T-helper 1 cell (primary cell): ENCODE measurements around the gene TMEM132D.
A peak's percentile ranks its signal among the peaks of the same experiment; 100 is the strongest.
"Not testable (repeated sequence)": the region's sequence is repeated elsewhere in the genome, so short reads cannot be mapped to it uniquely, and the experiment has no call there.

Experiments
- DNase-seq, 5 donors: peaks; one replicate each; pipeline ENCODE4 v3.0.0-alpha.2; 2012 to 2020

TMEM132D gene

DNA sequence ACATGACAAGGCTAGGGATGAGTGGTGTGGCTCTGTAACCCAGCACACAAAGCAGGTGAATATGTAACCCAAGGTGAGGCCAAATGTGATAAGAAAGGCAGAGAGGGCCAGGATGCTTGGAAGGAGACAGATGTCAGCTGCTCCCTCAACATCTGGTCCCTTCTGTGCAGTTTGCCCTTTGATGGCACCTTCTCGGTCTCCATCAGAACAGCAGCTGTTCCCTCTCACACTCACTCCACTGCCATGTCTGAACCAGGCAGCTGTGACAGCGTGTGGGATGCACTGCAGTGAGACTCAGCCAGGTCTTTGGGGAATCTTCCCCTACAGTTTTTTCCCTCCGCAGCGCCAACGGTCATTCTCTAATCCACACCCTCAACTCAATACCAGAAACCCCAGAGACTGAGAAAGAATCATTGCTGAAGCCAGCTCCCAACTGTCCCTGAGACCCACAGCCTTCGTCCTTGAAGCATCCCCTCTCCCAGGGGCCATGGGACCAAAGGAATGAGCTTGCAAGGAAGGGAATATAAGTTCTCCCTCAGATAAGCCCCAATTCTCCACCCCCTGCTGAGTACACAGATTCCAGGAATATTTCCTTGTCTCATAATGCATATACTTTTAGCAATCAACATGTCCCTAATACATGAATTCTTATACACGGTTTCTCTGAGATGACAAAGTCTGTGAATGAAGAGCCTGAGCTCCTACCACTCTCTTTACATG, 820.5 kb downstream of the TMEM132D start:
- no peak for DNase-seq

DNA sequence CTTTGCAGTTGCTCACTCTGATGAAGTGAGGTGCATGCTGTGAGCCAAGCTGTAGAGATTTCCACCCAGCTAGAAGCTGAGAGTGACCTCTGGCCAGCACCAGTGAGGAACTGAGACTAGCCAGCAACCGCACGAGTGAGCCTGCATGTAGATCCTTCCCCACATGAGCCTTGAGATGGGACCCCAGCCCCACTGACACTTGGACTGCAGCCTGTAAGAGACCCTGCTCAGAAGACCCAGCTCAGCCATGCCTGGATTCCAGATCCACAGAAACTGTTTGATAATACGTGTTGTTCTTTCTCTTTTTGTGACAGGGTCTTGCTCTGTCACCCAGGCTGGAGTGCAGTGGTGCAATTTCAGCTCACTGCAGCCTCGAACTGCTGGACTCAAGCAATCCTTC, 821.4 kb downstream of the TMEM132D start:
- no peak for DNase-seq

DNA sequence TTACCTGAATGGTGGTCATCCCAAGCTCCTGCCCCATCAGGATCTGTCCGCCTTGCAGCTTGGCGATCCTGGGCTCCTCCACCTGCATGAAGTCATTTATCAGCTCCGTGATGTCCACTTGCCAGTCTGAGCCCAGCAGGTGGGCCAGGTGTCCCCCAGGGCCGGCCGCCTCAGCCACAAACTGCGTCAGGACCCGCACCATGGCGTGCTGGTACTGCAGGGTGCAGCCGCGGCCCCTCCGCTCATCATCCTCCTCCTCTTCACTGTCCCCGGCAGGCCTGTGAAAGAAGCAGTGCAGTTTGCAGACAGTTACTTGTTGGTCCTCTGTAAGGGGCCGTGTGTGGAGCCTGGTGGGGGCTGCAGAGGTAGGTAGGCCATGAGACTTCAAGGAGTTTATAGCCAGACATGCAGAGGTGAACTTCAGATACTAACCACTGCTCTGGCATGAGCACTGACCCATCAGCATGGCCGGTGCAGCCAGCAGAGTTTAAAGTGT, 822.0 kb downstream of the TMEM132D start:
- no peak for DNase-seq

DNA sequence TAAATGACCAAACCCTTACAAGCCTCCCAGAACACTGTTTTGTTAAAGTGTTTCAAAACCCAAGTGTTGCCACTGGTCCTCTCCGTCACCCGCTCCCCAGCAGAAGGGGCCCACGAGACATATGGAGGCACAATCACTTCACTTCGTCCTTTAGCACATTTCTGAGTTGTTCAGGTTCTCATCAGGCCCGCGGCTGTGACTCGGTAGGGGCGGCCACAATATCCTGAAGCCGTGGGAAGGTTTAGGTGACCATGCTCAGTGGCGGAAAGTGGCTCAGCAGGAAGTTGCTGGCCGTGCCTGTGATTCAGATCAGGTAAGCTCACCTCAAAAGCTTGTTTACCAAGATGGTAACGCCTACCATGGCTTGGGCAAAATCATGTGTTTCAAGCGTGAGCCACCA, 823.0 kb downstream of the TMEM132D start:
- no peak for DNase-seq

DNA sequence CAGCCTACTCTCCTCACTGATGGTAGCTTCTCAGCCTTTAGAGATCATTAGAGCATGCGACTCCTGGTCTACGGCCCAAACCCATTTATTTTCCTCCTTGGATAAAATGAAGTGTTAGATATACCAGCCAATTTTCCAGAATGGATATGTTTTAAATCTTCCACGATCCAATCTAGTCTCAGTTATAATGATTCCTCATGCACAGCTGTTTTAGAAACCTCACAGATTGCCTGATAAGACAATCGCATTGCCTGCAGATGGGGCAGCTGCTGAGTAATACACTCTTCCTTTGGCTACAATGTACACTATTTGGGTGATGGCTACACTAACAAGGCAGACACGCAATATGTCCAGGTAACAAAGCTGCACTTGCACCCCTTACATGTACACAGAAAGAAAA, 823.4 kb downstream of the TMEM132D start:
- no peak for DNase-seq

DNA sequence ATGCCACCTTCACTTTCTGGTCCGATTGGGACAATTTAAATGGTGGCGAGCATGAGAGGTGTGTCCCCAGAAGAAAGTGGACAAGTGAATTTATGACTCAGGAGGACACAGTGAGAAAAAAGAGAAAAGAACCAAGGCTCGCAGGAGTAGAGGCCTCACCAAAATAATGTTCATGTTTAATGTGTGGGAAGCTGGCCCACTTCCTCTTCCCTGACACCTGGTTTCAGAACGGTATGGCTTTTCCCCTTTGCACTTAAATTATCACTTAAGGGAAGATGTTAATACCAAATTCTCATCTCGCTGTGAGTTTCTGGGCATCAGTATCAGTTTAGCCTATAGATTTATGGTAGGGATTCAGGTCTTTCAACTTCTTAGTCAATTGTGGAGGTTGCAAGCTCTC, 824.1 kb downstream of the TMEM132D start:
- DNase-seq = no peak

DNA sequence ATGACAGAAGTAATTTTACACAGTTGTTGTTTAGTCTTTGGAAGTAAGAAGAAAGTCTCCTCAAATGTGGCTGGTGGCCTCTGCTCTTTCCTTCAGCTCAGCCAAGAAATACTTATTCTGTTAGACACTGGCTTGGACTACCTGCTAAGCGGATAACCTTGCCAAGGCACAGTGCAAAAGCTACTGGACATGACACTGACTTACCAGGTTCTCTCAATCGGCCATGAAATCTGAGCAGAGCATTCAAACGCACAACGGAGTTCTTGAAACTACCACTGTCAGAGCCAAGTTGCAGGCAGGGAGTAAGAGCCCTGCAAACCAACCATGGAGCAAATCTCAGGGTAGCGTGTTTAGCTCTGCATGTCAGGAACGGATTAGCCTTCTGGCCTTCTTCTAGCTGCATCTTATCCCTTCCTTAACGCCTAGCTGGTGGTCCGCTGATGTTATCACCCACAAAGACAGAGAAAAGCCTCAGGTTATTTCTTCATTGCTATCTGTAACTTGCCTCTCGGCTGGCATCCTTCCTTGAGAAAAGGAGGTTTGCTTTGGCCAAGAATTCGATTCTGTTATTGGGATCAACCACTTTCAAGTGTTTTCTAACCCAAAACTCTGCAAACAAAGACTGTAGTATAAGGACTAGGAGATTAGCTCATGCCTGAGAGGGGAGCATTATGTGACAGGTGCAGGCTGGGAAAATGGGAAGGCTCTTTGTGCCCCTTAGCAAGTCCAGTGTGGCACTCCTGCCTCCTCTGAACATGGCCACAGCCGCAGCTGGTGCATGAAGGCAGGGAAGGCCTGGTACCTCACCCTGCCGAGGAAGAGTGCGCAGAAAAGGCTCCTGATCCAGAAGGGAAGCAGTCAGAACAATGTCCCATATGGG, 827.1 kb downstream of the TMEM132D start:
- DNase-seq = no peak

DNA sequence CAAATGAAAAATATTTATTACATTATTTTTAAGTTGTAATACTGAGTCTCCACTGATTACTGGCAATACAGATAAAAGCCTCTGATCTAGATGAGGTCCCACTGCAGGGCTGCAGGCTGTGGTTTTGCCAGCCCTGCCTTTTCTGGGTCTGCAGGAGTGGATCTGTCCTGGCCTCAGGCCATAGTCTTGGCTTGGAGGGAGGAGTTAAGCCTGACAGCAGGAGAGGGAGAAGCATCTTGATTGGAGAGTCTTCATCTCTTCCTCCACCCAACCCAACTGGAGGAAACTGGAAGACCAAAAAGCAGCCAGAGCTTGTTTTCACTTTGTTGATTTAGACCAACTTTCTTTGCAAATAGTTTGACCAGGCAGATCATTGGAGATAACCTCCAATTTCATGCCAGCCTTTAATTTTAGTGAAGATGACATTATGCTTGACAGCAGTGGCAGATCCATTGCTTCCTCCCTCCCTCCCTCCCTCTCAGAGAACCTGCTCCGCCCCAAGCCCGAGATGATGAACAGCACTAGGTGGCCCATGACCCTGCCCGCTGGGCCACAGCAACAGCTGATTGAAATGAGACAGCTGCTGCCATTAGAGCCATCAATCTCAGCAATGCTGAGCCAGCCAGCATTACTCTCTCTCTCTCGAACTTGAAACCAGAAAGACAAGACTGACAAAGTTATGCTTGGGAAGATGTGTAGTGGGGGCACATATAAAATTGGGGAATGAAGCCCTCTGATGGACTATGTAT, 828.2 kb downstream of the TMEM132D start:
- no peak for DNase-seq

DNA sequence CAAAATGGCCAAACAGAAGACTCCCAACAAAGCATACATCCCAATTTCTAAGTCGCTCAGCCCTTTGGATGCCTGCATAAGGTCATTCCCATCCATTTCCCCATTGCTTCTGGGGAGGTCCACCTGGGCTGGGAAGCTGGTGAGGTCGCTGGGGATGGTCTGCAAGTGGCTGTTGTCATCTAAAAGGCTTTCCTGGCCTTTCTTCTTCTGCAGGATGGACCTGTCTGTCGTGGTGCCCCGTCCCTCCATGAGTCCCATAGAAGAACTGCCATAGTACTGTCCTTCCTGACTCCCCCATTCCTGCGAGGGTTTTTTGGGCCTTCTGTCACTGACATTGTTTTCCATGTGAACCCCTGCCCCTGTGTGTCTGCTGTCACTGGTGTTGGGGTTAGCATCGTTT, 829.4 kb downstream of the TMEM132D start:
- no peak for DNase-seq

DNA sequence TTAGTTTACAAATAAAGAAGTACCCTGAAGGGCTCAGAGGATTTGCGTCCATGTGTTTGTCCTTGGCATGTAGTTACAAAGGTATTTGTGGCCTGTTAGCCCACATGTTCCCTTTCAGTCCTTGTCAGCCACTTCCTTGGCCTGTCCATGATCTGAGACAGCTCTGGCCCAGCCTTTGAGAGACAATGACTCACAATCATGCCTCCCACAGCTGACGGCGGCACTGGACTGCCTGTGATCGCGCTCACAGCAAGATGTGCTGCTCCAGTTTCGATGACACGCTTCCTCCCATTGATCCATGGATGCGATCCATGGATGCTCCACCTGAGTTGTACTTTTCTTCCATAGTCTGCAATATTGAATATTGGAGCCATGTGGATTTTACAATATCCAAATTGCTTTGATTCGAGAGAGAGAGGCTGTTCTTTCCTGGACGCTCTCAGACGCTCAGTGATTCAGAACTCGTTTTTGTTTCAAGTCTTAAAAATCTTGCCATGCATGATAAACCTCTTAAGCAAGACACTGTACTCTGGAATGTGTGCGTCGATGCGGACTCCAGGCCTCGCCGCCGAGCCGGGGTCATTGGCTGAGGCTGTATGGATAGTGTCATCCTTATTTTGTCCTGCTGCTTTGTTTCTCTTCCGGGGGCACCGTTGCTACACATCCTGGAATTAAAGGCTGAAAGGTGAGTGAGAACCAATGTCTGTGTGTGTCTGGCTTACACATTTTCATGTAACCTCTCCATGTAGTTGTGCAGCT, 830.5 kb downstream of the TMEM132D start:
- DNase-seq = no peak

DNA sequence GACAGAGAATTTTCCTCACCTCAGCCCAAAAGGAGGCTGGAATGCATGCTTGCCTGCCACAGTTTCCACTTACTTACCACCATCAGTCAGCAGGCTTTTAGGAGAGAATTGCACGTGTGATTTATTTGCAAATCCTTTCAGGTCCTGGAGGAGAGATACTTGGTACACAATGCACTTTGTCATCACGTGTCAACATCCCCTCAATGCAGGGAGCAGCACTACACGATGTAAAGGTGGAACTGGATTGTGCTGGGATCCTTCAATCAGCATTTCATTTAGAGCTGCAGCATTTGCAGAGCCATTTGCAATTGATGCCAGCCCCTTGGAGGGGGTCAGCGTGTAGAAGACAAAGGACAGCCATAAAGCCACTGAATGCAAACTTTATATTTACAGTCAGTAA, 832.5 kb downstream of the TMEM132D start:
- no peak for DNase-seq

DNA sequence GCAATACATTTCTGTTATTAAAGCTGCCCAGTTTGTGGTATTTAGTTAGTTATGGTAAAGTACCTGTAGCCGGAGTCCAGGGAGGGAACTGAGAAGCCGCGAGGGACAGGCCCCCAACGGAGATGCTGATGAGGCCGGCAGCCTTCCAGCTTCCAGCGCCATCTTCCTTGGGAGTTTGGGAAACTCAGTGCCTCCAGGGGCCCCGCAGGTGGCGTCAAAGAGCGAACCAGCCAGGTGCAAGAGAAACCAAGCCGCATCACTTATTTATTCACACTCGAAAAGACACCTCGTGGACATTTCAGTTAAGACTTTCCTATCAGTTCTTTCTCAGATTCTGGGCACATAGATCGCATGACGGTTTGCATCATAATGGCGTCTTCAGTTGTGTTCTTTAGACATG, 833.9 kb downstream of the TMEM132D start:
- DNase-seq = no peak

DNA sequence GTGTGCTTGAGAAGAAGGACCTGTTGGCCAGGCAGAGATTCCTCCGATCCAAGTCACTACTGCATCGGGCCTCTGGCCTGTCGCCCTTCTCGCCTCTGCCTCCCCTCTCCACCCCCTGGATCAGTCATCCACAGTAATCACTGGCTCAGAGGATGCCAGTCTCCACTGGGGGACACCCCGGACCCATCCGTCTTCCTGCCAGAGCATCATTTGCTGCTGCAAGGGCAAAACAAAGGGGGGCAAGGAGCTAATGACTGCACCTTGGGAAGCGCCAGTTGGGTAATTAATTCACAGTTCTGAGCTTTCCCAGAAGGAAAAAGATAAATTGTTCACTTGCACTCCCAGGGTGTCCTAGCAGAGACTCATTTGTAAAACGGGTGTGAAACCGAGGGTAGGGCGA, 835.1 kb downstream of the TMEM132D start:
- no peak for DNase-seq

DNA sequence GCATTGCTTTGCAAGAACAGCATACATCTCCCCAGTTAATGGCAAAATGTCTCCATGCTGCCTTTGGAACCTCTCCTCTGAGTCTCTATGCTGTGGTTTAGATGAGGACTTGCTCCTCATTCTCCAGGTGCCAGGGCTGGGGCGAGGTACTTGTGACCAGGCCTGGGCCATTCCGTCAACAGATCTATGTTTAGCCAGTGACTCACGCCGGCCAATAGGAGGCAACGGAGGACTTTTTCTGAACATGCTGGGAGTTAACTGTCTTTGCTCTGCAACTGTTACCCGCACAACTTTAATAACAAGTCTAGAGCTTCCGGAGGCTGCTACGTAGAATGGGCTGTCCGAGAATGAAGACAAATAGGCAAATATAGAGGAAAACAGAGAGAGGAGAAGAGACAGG, 836.3 kb downstream of the TMEM132D start:
- no peak for DNase-seq

DNA sequence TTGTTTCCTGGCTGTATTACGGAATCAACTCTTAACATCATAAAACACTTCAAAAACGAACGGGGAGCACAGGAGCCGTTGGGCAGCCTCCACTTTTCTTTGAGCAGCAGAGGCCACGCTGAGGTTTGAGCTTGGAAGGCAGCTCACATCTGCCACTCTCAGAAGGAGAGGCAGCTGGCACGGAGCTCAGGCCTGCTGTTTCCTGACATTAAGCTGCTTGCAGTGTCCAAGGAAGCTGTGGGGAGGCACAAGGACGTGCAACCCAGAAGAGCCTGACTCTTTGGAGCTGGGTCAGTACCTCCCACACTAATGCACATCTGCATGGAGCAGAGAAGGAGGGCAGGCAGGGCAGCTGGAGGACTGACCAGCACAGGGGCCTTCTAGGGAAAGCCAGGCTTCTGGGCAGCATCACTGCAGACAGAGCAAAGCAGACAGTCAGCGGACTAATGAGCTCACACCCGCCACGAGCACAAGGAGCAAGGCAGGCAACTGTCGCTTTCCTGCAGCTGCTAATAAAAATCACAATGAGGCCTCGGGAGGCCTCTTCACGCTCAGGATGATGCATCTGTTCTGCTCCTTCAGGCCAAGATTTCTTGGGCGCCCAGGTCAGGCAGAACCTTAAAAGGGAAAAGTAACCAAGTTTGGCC, 839.5 kb downstream of the TMEM132D start:
- no peak for DNase-seq

DNA sequence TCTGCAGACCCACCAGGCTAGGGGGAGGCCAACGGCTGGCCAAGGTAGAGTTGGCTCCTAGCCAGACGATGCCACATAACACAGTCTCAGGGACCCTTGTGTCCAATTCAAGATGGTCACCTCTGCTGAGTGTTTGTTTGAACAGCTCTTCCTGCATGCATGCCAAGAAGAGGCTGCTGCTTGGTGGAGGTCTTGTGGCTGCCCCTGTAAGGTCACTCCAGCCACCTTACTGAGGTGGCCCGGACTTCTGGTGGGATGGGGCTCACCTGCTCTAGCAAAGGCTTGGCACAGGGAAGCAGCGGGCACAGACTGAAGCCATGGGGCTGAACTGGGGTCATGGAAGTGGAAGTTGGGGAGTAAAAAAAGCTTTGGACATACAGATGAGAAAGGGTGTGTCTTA, 840.2 kb downstream of the TMEM132D start:
- no peak for DNase-seq

DNA sequence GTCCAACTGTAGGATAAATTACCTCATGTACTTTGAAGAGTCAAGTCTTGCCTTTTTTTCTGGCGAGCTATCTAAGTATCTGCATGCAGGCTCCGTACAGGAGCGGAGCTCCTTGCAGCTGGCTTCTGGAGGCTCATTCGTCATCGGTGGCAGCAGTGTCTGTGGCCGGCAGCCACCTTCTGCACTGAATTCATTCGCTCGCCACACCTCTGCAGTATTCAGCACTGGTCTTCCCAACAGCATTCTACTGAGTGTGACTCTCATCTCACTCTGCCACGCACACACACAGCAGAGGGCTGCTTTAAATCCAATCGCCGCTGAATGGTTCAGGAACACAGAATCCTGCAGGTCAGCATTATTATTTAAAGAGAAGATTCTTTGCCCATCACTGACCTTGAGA, 850.6 kb downstream of the TMEM132D start:
- no peak for DNase-seq

DNA sequence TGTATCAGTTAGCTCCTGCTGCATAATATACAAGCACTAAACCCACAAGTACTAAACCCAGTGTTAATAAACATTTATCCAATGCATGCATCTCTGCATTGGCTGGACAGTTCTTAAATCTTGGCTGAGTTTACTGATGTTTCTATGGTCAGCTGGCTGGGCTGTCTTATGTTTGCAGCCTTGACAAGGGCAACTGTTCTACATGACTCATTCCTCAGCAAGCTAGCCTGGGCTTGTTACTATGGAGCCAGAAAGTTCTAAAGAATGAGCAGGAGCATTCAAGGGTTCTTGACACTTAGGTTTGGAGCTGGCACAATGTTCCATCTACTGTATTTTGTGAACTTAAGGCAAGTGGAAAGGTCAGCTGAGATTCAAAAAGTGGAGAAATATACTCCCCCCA, 851.5 kb downstream of the TMEM132D start:
- no peak for DNase-seq

DNA sequence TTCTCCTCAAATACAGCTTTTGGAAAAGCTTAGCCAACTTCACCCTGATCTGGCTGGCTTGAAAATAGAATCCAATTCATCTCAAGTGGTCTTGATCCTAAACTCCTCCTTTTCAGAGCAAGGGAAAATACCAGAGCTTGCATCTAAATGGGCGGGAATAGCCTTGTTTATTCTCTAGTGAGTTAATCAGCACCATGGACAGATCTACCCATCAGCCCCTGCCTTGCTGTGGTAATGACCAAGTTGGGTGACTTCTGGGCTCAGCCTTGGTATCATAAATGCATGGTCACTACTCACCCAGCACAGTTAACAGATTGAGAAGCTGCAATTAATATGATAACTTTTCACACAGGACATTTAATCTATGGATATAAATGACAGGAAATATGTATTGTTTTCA, 853.9 kb downstream of the TMEM132D start:
- DNase-seq = no peak

DNA sequence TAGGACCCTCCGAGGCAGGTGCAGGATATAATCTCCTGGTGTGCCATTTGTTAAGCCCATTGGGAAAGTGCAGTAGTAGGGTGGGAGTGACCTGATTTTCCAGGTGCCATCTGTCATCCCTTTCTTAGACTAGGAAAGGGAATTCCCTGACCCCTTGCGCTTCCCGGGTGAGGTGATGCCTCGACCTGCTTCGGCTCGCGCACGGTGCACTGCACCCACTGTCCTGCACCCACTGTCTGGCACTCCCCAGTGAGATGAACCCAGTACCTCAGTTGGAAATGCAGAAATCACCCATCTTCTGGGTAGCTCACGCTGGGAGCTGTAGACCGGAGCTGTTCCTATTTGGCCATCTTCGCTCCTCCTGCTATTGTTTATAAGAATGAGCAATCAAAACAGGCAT, 860.5 kb downstream of the TMEM132D start:
- not testable (repeated sequence) for DNase-seq

DNA sequence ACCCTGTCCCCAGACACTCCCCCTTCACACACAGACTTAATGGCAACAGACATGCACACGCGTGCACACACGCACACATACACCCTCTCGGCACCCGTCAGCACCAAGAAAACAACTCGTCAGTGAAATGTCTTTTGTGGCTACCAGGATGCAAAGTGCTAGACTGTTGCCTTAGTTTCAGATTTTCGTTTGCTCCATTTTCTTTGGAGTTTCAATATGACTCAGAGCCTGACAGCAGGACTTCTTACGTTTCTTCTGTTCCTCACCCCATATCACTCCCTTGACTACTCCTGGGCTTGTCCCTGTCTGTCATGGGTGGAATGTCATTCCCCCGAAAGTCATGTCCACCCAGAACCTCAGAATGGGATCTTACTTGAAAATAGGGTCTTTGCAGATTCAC, 867.7 kb downstream of the TMEM132D start:
- DNase-seq = peak in 1 of 5 donors; percentile 5
